T-helper 17 cell (primary cell): ENCODE measurements around the gene NHERF2. TPM values are rescaled to one million over a fixed set of nuclear protein-coding genes. Genes with fewer than 3 reads are reported as not detected.

ENCODE experiments used
- ATAC-seq: fragments of 150-1000 bp; cut with Tn5 transposase; 2 replicates; pipeline ENCODE4 v1.10.0; 2021; ENCODE audit warnings: mild to moderate bottlenecking, moderate library complexity
- DNase-seq, 3 donors: peaks; one replicate each; pipeline versions ENCODE4 v3.0.0 to v3.0.0-alpha.2; 2020 to 2021
- H3K9me3 ChIP-seq: one replicate; pipeline ENCODE4 v1.7.0; 2013; ENCODE audit warnings: low read length, mild to moderate bottlenecking; ENCODE audit not compliant: control insufficient read depth, poor library complexity, severe bottlenecking
- H3K27ac Mint-ChIP-seq: one replicate; pipeline ENCODE4 v1.8.0; 2022; ENCODE audit warnings: mild to moderate bottlenecking, moderate library complexity, mixed read lengths
- H3K27me3 Mint-ChIP-seq: one replicate; pipeline ENCODE4 v1.8.0; 2022; ENCODE audit warnings: mixed read lengths
- H3K36me3 Mint-ChIP-seq: one replicate; pipeline ENCODE4 v1.8.0; 2022; ENCODE audit warnings: low read depth, mixed read lengths
- H3K4me1 Mint-ChIP-seq: one replicate; pipeline ENCODE4 v1.8.0; 2022; ENCODE audit warnings: mild to moderate bottlenecking, mixed read lengths
- H3K4me3 Mint-ChIP-seq: one replicate; pipeline ENCODE4 v1.8.0; 2022; ENCODE audit warnings: mild to moderate bottlenecking, moderate library complexity, mixed read lengths
- total RNA-seq, 4 donors: library from RNA in 2 of 4; stranded (reverse) in 2 of 4; gene quantifications; one replicate each; pipeline ENCODE4 v1.2.3 and lab custom pipeline; 2022 to 2026

The NHERF2 gene
- total RNA-seq, 2 donors from 2014 or later = 2.2 to 3.9 TPM

DNA sequence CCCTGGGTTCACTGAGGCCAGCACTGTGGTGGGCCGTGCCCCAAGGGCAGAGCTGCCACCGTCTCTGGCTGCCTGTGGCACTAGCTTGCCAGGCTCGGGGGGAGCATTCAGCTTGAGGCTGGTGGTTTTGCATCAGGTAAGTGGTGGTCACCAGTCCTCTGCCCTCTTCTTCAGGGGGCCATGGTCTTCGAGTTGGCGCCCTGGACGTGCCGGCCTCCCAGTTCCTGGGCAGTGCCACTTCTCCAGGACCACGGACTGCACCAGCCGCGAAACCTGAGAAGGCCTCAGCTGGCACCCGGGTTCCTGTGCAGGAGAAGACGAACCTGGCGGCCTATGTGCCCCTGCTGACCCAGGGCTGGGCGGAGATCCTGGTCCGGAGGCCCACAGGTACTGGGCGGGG lies 53.3 kb downstream of the NHERF2 start:
- no peaks in the 10 kb centered on the region for H3K9me3 ChIP-seq
- ATAC-seq (no peak), DNase-seq (no peak)
- no peak overlapping the region for H3K4me3 Mint-ChIP-seq
- peaks cover 2% of the 10 kb centered on the region for H3K36me3 Mint-ChIP-seq
- no peak overlapping the region for H3K27ac Mint-ChIP-seq
- peaks cover 3% of the 10 kb centered on the region for H3K4me1 Mint-ChIP-seq
- H3K27me3 Mint-ChIP-seq = no peaks in the 10 kb centered on the region

DNA sequence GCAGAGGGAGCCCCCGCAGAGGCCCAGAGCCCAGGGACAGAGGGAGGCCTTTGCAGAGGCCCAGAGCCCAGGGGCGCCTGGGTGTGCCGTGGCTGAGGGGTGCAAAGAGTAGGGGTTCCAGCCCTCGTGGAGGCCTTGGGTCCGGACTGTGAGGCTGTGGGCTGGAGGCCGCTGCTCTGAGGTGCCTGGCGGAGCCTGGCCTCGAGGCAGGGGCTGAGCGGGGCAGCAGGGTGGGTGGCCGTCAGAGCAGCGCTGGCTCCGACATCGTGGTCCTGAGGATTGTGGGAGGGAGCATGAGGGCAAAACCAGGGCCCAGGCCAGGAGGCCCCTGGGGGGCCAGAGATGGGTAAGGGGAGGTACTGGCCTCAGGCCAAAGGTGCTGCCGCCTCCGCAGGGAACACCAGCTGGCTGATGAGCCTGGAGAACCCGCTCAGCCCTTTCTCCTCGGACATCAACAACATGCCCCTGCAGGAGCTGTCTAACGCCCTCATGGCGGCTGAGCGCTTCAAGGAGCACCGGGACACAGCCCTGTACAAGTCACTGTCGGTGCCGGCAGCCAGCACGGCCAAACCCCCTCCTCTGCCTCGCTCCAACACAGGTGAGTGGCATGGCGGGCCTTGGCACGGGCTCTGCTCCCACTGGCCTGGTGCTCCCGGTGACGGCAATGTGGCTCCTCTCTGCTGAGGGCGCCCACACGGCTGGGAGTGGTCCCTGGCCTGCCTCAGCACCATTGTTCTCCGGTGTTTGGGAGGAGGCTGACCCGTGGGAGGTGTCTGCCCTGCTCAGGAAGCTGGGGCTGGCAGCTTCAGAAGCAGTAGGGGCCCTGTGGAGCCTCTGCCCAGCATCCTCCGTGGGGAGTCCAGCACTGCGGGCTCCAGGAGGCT lies 54.7 kb downstream of the NHERF2 start:
- Mint-ChIP-seq H3K27me3 (no peaks in the 10 kb centered on the region), H3K36me3 (peaks cover 2% of the 10 kb centered on the region), H3K4me3 (no peak overlapping the region), H3K4me1 (peaks cover 3% of the 10 kb centered on the region), H3K27ac (no peak overlapping the region)
- DNase-seq (no peak), ATAC-seq (no peak)
- no peaks in the 10 kb centered on the region for H3K9me3 ChIP-seq

DNA sequence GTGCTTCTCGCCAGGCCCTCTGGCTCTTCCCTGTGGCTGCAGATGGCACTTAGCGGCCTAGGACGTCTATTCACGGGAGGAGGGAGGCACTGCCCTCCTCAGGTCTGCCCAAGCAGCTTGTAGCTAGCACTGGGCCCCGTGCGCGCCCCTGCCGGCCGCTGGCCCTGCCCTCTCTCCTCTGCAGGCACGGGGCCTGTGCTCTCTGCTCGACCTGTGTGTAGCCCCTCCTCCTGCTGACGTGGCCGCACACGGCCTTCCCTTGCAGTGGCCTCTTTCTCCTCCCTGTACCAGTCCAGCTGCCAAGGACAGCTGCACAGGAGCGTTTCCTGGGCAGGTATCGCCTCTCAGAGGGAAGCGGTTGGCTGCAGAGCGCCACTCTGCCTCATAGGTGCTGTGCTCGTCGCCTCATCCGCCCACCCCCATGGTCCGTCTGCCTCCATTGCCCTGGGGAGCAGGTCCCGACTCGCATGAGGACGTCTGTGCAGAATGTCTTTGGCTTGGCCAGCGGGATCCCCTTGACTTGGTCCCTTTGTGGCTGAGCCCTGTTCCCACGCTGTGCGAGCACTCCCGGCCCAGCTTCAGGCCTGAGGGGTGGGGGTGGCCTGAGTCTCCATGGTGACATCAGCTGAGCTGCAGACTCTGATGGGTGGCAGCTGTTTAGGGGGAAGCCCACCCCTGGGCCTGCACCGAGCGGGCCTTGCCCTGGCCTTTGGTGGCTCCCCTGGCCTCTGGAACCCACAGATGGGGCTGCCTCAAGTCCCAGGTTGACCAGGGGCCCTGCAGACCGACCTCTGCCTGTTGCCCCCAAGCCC lies 55.7 kb downstream of the NHERF2 start:
- H3K4me3 Mint-ChIP-seq = no peak overlapping the region
- no peaks in the 10 kb centered on the region for H3K9me3 ChIP-seq
- H3K27me3 Mint-ChIP-seq = no peaks in the 10 kb centered on the region
- ATAC-seq (no peak), DNase-seq (no peak)
- H3K4me1 Mint-ChIP-seq = peaks cover 3% of the 10 kb centered on the region
- peaks cover 2% of the 10 kb centered on the region for H3K36me3 Mint-ChIP-seq
- H3K27ac Mint-ChIP-seq = no peak overlapping the region

DNA sequence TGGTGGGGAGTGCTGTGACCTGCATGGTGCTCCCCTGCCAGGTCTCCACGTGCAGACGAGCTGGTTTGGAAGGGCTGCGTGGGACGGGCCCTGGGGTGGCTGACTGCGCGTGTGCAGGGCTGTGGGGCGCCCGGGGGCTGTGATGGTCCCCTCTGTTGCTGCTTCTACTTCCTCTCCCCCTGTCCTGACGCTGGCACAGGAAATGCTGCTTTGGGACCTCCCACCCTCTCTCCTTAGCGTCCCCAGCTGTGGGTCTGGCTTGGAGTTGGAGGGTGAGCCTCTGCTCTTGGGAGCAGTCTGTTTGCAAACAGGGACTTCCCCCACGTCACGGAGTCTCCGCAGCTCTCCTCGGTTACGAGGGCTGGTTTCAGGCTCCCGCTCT lies 56.3 kb downstream of the NHERF2 start:
- DNase-seq (no peak), ATAC-seq (no peak)
- no peak overlapping the region for H3K4me3 Mint-ChIP-seq
- peak overlapping the region; percentile 34 for H3K27ac Mint-ChIP-seq
- peaks cover 2% of the 10 kb centered on the region for H3K36me3 Mint-ChIP-seq
- peaks cover 3% of the 10 kb centered on the region for H3K4me1 Mint-ChIP-seq
- H3K9me3 ChIP-seq = no peaks in the 10 kb centered on the region
- H3K27me3 Mint-ChIP-seq = no peaks in the 10 kb centered on the region

DNA sequence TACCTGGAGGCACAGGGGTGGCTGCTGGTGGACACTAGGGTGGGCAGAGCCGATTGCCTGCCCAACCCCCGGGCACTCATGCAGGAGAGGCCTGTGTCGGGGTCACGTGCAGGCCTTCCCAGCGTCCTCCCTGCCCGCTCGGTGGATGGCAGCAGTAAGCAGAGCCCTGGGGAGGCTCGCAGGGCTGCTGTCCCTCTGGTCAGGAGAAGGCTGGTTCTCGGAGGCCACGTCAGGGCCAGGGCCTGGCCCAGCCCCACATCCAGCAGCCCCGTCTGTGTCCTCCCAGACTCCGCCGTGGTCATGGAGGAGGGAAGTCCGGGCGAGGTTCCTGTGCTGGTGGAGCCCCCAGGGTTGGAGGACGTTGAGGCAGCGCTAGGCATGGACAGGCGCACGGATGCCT lies 56.7 kb downstream of the NHERF2 start:
- ATAC-seq (no peak), DNase-seq (no peak)
- H3K4me1 Mint-ChIP-seq = peaks cover 3% of the 10 kb centered on the region
- H3K27ac Mint-ChIP-seq = peak overlapping the region; percentile 34
- no peaks in the 10 kb centered on the region for H3K27me3 Mint-ChIP-seq
- H3K36me3 Mint-ChIP-seq = peaks cover 2% of the 10 kb centered on the region
- H3K9me3 ChIP-seq = no peaks in the 10 kb centered on the region
- no peak overlapping the region for H3K4me3 Mint-ChIP-seq

DNA sequence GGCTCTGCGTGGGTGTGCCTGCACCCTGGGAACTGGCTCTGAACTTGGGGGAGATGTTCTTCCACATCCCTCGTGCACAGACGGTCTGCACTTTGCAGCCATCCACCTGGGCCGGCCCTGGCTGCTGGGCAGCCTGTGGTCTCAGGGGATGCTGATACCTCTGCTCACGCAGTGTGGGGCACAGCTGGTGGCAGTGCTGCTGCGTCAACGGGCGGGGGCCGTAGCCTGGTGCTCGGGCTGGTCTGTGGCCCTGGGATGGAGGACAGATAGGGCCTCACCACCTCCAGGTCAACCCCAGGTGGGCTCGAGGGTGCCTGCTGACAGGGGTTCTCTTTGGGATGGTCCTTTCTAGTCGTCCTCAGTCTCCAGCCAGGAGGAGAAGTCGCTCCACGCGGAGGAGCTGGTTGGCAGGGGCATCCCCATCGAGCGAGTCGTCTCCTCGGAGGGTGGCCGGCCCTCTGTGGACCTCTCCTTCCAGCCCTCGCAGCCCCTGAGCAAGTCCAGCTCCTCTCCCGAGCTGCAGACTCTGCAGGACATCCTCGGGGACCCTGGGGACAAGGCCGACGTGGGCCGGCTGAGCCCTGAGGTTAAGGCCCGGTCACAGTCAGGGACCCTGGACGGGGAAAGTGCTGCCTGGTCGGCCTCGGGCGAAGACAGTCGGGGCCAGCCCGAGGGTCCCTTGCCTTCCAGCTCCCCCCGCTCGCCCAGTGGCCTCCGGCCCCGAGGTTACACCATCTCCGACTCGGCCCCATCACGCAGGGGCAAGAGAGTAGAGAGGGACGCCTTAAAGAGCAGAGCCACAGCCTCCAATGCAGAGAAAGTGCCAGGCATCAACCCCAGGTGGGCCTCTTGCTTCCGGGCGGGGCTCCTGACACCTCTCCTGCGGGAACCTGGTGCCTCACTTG lies 57.4 kb downstream of the NHERF2 start:
- H3K27ac Mint-ChIP-seq = peak overlapping the region; percentile 34
- DNase-seq (no peak), ATAC-seq (no peak)
- H3K27me3 Mint-ChIP-seq = no peaks in the 10 kb centered on the region
- H3K4me1 Mint-ChIP-seq = peaks cover 3% of the 10 kb centered on the region
- H3K9me3 ChIP-seq = no peaks in the 10 kb centered on the region
- no peak overlapping the region for H3K4me3 Mint-ChIP-seq
- H3K36me3 Mint-ChIP-seq = peaks cover 2% of the 10 kb centered on the region

DNA sequence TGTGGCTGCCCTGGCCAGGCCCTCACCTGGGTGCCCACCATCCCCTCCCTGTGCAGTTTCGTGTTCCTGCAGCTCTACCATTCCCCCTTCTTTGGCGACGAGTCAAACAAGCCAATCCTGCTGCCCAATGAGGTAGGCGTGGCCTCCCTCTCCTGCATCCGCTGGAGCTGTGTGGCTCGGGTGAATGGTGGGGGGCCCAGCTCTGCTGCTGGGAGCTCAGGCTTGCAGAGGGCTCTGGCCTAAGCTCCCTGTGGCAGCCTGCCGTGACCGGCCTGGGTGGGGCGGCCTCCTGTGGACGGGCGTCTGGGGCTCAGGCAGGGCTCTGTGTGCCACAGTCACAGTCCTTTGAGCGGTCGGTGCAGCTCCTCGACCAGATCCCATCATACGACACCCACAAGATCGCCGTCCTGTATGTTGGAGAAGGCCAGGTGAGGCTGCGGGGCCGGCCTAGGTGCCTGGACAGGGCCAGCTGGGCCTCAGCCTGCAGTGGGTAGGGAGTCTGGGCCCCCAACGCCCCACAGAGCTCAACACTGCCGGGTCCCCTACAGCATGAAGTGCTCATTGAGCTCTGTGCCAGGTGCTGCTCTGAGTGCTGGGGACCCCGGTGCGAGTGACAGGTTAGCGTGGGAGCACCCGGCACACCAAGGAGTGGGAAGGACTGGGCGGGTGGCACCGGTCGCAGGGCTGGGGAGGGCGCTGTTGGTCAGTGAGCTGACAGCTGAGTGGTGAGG lies 58.4 kb downstream of the NHERF2 start:
- ATAC-seq (no peak), DNase-seq (no peak)
- Mint-ChIP-seq H3K27me3 (no peaks in the 10 kb centered on the region), H3K27ac (no peak overlapping the region), H3K4me1 (peaks cover 3% of the 10 kb centered on the region), H3K36me3 (peaks cover 2% of the 10 kb centered on the region), H3K4me3 (no peak overlapping the region)
- H3K9me3 ChIP-seq = no peaks in the 10 kb centered on the region

DNA sequence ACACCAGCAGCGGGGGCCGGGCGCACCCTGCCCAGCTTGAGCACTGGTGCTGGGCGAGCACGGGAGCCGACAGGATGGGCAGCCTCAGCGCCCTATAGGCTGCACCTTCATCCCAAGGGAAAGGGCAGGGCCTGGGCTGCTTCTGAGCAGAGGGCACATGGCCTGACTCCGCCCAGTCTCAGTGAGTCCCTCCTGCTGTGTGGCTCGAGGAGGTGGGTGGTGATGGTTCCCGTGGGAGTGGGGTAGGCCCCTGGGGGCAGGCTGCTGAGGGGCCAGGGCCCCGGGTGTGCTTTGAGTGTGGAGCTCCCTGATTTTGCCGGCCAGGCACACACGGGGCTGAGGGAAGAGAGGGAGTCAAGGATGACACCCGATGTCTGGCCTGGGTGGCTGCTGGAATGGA lies 59.0 kb downstream of the NHERF2 start:
- peaks cover 2% of the 10 kb centered on the region for H3K36me3 Mint-ChIP-seq
- H3K9me3 ChIP-seq = no peaks in the 10 kb centered on the region
- no peaks in the 10 kb centered on the region for H3K27me3 Mint-ChIP-seq
- H3K4me1 Mint-ChIP-seq = peaks cover 3% of the 10 kb centered on the region
- no peak overlapping the region for H3K4me3 Mint-ChIP-seq
- no peak for ATAC-seq
- no peak for DNase-seq
- no peak overlapping the region for H3K27ac Mint-ChIP-seq

DNA sequence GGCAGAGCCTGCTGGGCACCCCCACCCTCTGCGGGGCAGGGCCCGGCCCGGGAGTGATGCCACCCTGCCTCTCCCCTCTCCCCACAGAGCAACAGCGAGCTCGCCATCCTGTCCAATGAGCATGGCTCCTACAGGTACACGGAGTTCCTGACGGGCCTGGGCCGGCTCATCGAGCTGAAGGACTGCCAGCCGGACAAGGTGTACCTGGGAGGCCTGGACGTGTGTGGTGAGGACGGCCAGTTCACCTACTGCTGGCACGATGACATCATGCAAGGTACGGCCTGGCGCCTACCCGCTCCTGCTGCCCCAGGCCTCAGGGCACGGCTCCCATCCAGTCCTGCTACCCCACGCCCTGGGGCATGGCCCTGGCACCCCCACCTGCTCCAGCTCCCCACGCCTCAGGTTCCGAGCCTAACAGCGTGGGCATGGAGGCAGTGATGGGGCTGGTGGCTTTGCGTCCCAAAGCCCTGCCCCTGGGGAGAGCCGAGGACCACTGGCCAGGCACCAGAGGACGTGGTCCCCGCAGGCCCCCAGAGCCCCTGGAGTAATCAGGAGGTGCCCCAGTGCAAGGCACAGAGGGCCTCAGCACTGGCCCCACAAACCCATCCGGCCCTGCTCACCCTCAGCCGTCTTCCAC lies 59.5 kb downstream of the NHERF2 start:
- peaks cover 2% of the 10 kb centered on the region for H3K36me3 Mint-ChIP-seq
- H3K4me3 Mint-ChIP-seq = no peak overlapping the region
- H3K27ac Mint-ChIP-seq = no peak overlapping the region
- DNase-seq = no peak
- H3K9me3 ChIP-seq = no peaks in the 10 kb centered on the region
- no peak for ATAC-seq
- no peaks in the 10 kb centered on the region for H3K27me3 Mint-ChIP-seq
- H3K4me1 Mint-ChIP-seq = peaks cover 3% of the 10 kb centered on the region

DNA sequence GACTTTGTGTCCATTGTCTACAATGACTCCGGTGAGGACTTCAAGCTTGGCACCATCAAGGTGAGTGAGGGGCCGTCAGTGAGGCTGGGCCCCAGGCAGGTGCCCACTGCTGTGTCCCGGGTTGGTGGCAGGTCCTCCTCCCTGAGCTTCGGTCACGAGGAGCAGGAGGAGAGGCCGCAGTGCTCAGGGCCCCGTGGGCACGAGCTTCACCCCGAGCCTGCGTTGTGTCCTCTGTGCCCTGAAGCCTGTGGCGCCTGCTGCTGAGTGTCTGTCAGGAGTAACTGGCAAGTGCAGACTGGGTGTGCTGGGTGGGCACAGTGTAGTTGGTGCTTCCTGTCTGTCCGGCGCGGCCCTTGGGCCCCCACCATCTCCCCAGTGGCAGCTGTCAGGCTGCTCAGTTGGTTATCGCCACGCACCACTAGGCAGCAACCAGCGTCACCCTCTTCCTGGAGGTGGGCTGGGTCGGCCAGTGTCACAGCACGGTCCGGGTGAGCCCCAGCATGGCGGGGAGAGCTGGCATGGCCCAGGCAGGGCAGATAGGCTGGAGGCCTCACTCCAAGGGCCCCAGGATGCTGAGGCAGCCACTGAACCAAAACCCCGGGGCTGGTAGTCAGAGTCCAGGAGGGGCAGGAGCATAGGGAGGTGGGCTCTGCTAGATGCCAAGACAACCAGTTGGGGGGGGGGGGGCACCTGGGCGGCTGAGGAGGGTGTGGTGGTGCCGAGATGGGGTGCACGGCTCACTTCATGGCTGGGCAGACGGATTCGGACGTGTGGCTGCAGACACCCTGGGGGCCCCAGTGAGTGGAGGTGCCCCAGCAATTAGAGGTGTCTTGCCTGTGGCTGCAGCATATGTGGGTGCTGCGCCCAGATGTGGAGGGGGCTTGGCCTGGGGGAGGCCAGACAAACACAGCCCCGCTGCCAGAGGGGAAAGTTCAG lies 60.4 kb downstream of the NHERF2 start:
- ATAC-seq (no peak), DNase-seq (no peak)
- Mint-ChIP-seq H3K36me3 (peaks cover 2% of the 10 kb centered on the region), H3K27me3 (no peaks in the 10 kb centered on the region), H3K4me3 (no peak overlapping the region), H3K27ac (no peak overlapping the region), H3K4me1 (peaks cover 3% of the 10 kb centered on the region)
- H3K9me3 ChIP-seq = no peaks in the 10 kb centered on the region

DNA sequence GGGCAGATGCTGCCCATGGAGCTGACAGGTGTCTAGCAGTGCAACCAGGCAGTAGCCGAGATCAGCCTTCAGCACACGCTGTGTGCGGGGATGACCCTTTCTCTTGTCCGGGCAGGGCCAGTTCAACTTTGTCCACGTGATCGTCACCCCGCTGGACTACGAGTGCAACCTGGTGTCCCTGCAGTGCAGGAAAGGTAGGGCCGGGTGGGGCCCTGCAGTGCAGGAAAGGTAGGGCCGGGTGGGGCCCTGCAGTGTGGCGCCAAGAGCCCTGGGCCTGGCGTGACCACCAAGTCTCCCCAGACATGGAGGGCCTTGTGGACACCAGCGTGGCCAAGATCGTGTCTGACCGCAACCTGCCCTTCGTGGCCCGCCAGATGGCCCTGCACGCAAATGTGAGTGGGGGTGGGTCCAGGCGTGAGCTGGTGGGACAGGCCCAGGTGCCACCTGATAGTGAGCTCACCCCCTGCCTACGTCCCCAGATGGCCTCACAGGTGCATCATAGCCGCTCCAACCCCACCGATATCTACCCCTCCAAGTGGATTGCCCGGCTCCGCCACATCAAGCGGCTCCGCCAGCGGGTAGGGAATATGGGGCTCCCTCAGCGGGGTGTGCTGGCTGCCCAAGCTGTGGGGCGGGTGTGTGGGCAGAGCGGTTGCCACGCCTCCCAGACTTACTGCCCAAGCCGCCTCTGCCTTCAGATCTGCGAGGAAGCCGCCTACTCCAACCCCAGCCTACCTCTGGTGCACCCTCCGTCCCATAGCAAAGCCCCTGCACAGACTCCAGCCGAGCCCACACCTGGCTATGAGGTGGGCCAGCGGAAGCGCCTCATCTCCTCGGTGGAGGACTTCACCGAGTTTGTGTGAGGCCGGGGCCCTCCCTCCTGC lies 61.3 kb downstream of the NHERF2 start:
- no peaks in the 10 kb centered on the region for H3K4me1 Mint-ChIP-seq
- no peaks in the 10 kb centered on the region for H3K36me3 Mint-ChIP-seq

More for the DNA sequence above, 61.3 kb downstream of the NHERF2 start:
- no peaks in the 10 kb centered on the region for H3K27me3 Mint-ChIP-seq
- no peak for ATAC-seq
- H3K4me3 Mint-ChIP-seq = no peak overlapping the region
- no peaks in the 10 kb centered on the region for H3K9me3 ChIP-seq
- no peak overlapping the region for H3K27ac Mint-ChIP-seq
- DNase-seq = no peak
